SK-N-SH (cell line): ENCODE data around the gene ZC3H13. TPM values are rescaled to one million over a fixed set of nuclear protein-coding genes. Genes with fewer than 3 reads are reported as not detected.

ENCODE experiments used
- CTCF ChIA-PET: fragments of 300-600, 350-600 bp; formaldehyde crosslinking; extraction: SDS; loops from one replicate; lab custom pipeline; 2021; lab: Yijun Ruan, JAX
- POLR2A ChIA-PET: fragments of 350-600 bp; sonication (Branson Sonifier 250); formaldehyde crosslinking; extraction: SDS; loops from one replicate; lab custom pipeline; 2020; ENCODE audit warnings: antibody characterized with exemption, inconsistent platforms; lab: Yijun Ruan, JAX
- DNase-seq: peaks from one replicate; pipeline ENCODE4 v3.0.0; 2012
- H2AFZ ChIP-seq: fragments of 200-600 bp; sonication (generic); 2 replicates; pipeline ENCODE4 v1.8.1; 2016; ENCODE audit warnings: antibody characterized with exemption, mild to moderate bottlenecking, low read depth
- H3F3A ChIP-seq: fragments of 200-600 bp; sonication (generic); replicated peaks from 2 replicates; pipeline ENCODE3; 2016; ENCODE audit warnings: antibody characterized with exemption, mild to moderate bottlenecking; ENCODE audit not compliant: insufficient read depth
- H3K27ac ChIP-seq, 2 experiments: fragments of 200-500 bp in 1 of 2; fragments of 200-600 bp in 1 of 2; sonication (Bioruptor generic) in 1 of 2; sonication (generic), shearing (Covaris generic) in 1 of 2; 2 replicates each; pipeline versions ENCODE4 v1.5.1 to v1.6.1; 2014 to 2016; ENCODE audit warnings: low read depth in 2 of 2, inconsistent platforms in 1 of 2, low read length in 1 of 2, mild to moderate bottlenecking in 1 of 2, mixed read lengths in 1 of 2
- H3K27me3 ChIP-seq: fragments of 200-600 bp; sonication (generic), shearing (Covaris generic); 2 replicates; pipeline ENCODE4 v1.6.1; 2016; ENCODE audit warnings: mixed run types; ENCODE audit not compliant: insufficient read depth
- H3K36me3 ChIP-seq, 2 experiments: fragments of 200-500 bp in 1 of 2; fragments of 200-600 bp in 1 of 2; sonication (Bioruptor generic) in 1 of 2; sonication (generic) in 1 of 2; replicated peaks in 1 of 2; 2 replicates each; pipeline versions ENCODE3 to v1.5.1; 2014 to 2016; ENCODE audit warnings: low read length in 1 of 2, mild to moderate bottlenecking in 1 of 2; ENCODE audit not compliant: insufficient read depth in 2 of 2, control insufficient read depth in 1 of 2
- H3K4me1 ChIP-seq, 2 experiments: fragments of 200-500 bp in 1 of 2; fragments of 200-600 bp in 1 of 2; sonication (Bioruptor generic) in 1 of 2; sonication (generic), shearing (Covaris generic) in 1 of 2; 2 replicates each; pipeline versions ENCODE4 v1.5.1 to v1.6.1; 2014 to 2016; ENCODE audit warnings: low read depth in 1 of 2, low read length in 1 of 2, mixed run types in 1 of 2; ENCODE audit not compliant: insufficient read depth in 2 of 2, control insufficient read depth in 1 of 2
- H3K4me2 ChIP-seq: fragments of 200-600 bp; sonication (generic), shearing (Covaris generic); 2 replicates; pipeline ENCODE4 v1.6.1; 2017; ENCODE audit warnings: mixed run types
- H3K4me3 ChIP-seq, 2 experiments: fragments of 200-500 bp in 1 of 2; fragments of 200-600 bp in 1 of 2; sonication (Bioruptor generic) in 1 of 2; sonication (generic), shearing (Covaris generic) in 1 of 2; 2 replicates each; pipeline versions ENCODE4 v1.5.1 to v1.8.1; 2014 to 2016; ENCODE audit warnings: low read depth in 2 of 2, inconsistent platforms in 1 of 2, low read length in 1 of 2, mild to moderate bottlenecking in 1 of 2, mixed read lengths in 1 of 2, moderate library complexity in 1 of 2
- H3K79me2 ChIP-seq: fragments of 200-600 bp; sonication (generic); 2 replicates; pipeline ENCODE4 v1.8.1; 2017; ENCODE audit warnings: mild to moderate bottlenecking; ENCODE audit not compliant: insufficient read depth
- H3K9ac ChIP-seq: fragments of 200-600 bp; sonication (generic); 2 replicates; pipeline ENCODE4 v1.6.1; 2017; ENCODE audit warnings: mixed run types
- H3K9me2 ChIP-seq: fragments of 200-600 bp; sonication (generic); 2 replicates; pipeline ENCODE4 v1.6.1; 2017; ENCODE audit warnings: mixed run types
- H3K9me3 ChIP-seq: fragments of 200-600 bp; sonication (generic); 2 replicates; pipeline ENCODE4 v1.6.1; 2017; ENCODE audit warnings: mixed run types, mild to moderate bottlenecking, moderate library complexity
- H4K20me1 ChIP-seq: fragments of 200-600 bp; sonication (generic); 2 replicates; pipeline ENCODE4 v1.6.1; 2017; ENCODE audit warnings: mild to moderate bottlenecking, mixed run types; ENCODE audit not compliant: insufficient read depth
- ELF1 ChIP-seq: IDR thresholded peaks from 2 replicates; pipeline ENCODE4 v1.4.0; 2012
- EP300 ChIP-seq, 2 experiments: IDR thresholded peaks; 2 replicates each; pipeline versions ENCODE4 v1.4.0 to v1.6.1; 2012; ENCODE audit warnings: borderline replicate concordance in 1 of 2, low read depth in 1 of 2, low read length in 1 of 2
- EZH2phosphoT487 ChIP-seq: fragments of 200-600 bp; sonication (generic); IDR thresholded peaks from 2 replicates; pipeline ENCODE4 v1.6.1; 2017; ENCODE audit warnings: low read depth, mixed run types, mild to moderate bottlenecking, antibody characterized with exemption, moderate library complexity, borderline replicate concordance
- FOXJ3 ChIP-seq: sonication (generic); formaldehyde crosslinking; IDR thresholded peaks from 2 replicates; pipeline ENCODE4 v1.5.1; 2020; ENCODE audit warnings: mild to moderate bottlenecking, missing genetic modification reagents
- FOXM1 ChIP-seq: IDR thresholded peaks from 2 replicates; pipeline ENCODE4 v1.4.0; 2012; ENCODE audit warnings: low read depth, mild to moderate bottlenecking
- NFIC ChIP-seq: IDR thresholded peaks from 2 replicates; pipeline ENCODE4 v1.4.0; 2012; ENCODE audit warnings: borderline replicate concordance
- NRF1 ChIP-seq: IDR thresholded peaks from 2 replicates; pipeline ENCODE4 v1.6.1; 2012; ENCODE audit warnings: low read depth, mild to moderate bottlenecking, low read length
- RCOR1 ChIP-seq: fragments of 150-350 bp; IDR thresholded peaks from 2 replicates; pipeline ENCODE4 v1.6.1; 2017; ENCODE audit warnings: antibody characterized with exemption, low read length
- SIN3A ChIP-seq: IDR thresholded peaks from 2 replicates; pipeline ENCODE4 v1.6.1; 2012; ENCODE audit warnings: low read depth, mild to moderate bottlenecking, low read length, moderate library complexity, borderline replicate concordance
- SMC3 ChIP-seq: IDR thresholded peaks from 2 replicates; pipeline ENCODE4 v1.6.1; 2012; ENCODE audit warnings: low read depth, low read length, improper control_type of control experiment
- TAF1 ChIP-seq: IDR thresholded peaks from 2 replicates; pipeline ENCODE4 v1.6.1; 2012; ENCODE audit warnings: low read depth, mild to moderate bottlenecking, low read length, moderate library complexity, borderline replicate concordance
- TCF12 ChIP-seq: IDR thresholded peaks from 2 replicates; pipeline ENCODE4 v1.4.0; 2012
- TEAD4 ChIP-seq: IDR thresholded peaks from 2 replicates; pipeline ENCODE4 v1.4.0; 2012; ENCODE audit warnings: mild to moderate bottlenecking, borderline replicate concordance; ENCODE audit not compliant: insufficient read depth
- YY1 ChIP-seq: IDR thresholded peaks from 2 replicates; pipeline ENCODE4 v1.4.0; 2012; ENCODE audit warnings: low read depth, mild to moderate bottlenecking
- WGBS: methylation state at CpG from one replicate; pipeline ENCODE4 v1.1.6; 2017; ENCODE audit warnings: low lambda C conversion rate; 5-methylcytosine and 5-hydroxymethylcytosine counted together
- polyA plus RNA-seq, 3 experiments: library from polyadenylated mRNA; depleted of rRNA; stranded (reverse); fragments of >200 nt; gene quantifications; 2 replicates each; pipeline ENCODE4 v1.2.3, GENCODE V29; 2012
- TF ChIP-seq, protein P1 (sequence below): IDR thresholded peaks from 2 replicates; pipeline ENCODE4 v1.6.1; 2012; ENCODE audit warnings: mild to moderate bottlenecking, low read depth, low read length, moderate library complexity
- TF ChIP-seq, protein P2 (sequence below): IDR thresholded peaks from 2 replicates; pipeline ENCODE4 v1.4.0; 2012; ENCODE audit warnings: low read depth, borderline replicate concordance
- TF ChIP-seq, protein P3 (sequence below): IDR thresholded peaks from 2 replicates; pipeline ENCODE4 v1.4.0; 2012; ENCODE audit warnings: low read depth
- TF ChIP-seq, protein P4 (sequence below): fragments of 200-600 bp; sonication (generic); IDR thresholded peaks from 2 replicates; pipeline ENCODE4 v1.6.1; 2017; ENCODE audit warnings: antibody characterized with exemption, mild to moderate bottlenecking, moderate library complexity
- TF ChIP-seq, protein P5 (sequence below): fragments of 150-350 bp; IDR thresholded peaks from 2 replicates; pipeline ENCODE4 v1.6.1; 2017; ENCODE audit warnings: antibody characterized with exemption, low read length, low read depth, borderline replicate concordance
- TF ChIP-seq, protein P6 (sequence below): IDR thresholded peaks from 2 replicates; pipeline ENCODE4; 2012

The ZC3H13 gene
- polyA plus RNA-seq, 1 of the 3 experiments (the other 2 are of a cell fraction) = 4.4 TPM

DNA sequence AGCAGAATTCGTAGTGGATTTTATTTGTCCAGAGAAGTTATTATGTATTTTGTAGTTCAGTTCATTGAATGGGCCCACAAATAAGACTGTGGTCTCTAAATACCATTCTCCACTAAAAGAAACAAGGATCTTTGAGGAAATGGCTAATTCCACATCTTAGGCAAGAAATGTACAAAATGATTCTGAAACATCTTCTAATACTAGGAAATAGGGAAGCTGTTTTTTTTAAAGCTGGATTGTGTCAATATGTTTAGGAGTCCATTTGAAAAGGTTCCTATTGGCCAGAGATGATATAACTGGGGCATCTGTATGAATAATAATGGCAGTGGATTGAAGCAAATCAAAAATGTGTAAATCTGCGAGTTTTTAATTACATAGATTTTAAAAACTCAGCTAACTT, 112.5 kb downstream of the ZC3H13 start:
- H3K9ac ChIP-seq = no peak overlapping the region
- WGBS = 38% methylated on average over 2 of the region's 2 CpGs
- no peak overlapping the region for H3K27ac ChIP-seq
- peaks cover 0 to 6% of the 10 kb centered on the region in 2 experiments; a peak in 2 of 4 replicates for H3K4me1 ChIP-seq
- no peaks in the 10 kb centered on the region for H3K9me3 ChIP-seq
- peaks cover 2% of the 10 kb centered on the region; the same call in 1 of the 2 replicates for H3K27me3 ChIP-seq
- ChIA-PET CTCF (no interaction called here), POLR2A (no interaction called here)
- DNase-seq = no peak
- no peaks in the 10 kb centered on the region for H3F3A ChIP-seq
- no peak overlapping the region for H2AFZ ChIP-seq
- H3K9me2 ChIP-seq = no peaks in the 10 kb centered on the region
- TF ChIP-seq EZH2phosphoT487 = no peak
- TF ChIP-seq NFIC = no peak
- no peak for TF ChIP-seq SMC3
- no peak for TF ChIP-seq FOXM1
- TF ChIP-seq YY1 = no peak
- no peak for TF ChIP-seq TCF12
- no peak for TF ChIP-seq TAF1
- no peak for TF ChIP-seq ELF1
- TF ChIP-seq, protein P1, sequence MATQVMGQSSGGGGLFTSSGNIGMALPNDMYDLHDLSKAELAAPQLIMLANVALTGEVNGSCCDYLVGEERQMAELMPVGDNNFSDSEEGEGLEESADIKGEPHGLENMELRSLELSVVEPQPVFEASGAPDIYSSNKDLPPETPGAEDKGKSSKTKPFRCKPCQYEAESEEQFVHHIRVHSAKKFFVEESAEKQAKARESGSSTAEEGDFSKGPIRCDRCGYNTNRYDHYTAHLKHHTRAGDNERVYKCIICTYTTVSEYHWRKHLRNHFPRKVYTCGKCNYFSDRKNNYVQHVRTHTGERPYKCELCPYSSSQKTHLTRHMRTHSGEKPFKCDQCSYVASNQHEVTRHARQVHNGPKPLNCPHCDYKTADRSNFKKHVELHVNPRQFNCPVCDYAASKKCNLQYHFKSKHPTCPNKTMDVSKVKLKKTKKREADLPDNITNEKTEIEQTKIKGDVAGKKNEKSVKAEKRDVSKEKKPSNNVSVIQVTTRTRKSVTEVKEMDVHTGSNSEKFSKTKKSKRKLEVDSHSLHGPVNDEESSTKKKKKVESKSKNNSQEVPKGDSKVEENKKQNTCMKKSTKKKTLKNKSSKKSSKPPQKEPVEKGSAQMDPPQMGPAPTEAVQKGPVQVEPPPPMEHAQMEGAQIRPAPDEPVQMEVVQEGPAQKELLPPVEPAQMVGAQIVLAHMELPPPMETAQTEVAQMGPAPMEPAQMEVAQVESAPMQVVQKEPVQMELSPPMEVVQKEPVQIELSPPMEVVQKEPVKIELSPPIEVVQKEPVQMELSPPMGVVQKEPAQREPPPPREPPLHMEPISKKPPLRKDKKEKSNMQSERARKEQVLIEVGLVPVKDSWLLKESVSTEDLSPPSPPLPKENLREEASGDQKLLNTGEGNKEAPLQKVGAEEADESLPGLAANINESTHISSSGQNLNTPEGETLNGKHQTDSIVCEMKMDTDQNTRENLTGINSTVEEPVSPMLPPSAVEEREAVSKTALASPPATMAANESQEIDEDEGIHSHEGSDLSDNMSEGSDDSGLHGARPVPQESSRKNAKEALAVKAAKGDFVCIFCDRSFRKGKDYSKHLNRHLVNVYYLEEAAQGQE = no peak
- no peak for TF ChIP-seq NRF1
- no peak for TF ChIP-seq TEAD4
- TF ChIP-seq, protein P2, sequence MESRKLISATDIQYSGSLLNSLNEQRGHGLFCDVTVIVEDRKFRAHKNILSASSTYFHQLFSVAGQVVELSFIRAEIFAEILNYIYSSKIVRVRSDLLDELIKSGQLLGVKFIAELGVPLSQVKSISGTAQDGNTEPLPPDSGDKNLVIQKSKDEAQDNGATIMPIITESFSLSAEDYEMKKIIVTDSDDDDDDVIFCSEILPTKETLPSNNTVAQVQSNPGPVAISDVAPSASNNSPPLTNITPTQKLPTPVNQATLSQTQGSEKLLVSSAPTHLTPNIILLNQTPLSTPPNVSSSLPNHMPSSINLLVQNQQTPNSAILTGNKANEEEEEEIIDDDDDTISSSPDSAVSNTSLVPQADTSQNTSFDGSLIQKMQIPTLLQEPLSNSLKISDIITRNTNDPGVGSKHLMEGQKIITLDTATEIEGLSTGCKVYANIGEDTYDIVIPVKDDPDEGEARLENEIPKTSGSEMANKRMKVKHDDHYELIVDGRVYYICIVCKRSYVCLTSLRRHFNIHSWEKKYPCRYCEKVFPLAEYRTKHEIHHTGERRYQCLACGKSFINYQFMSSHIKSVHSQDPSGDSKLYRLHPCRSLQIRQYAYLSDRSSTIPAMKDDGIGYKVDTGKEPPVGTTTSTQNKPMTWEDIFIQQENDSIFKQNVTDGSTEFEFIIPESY = no peak
- TF ChIP-seq, protein P3, sequence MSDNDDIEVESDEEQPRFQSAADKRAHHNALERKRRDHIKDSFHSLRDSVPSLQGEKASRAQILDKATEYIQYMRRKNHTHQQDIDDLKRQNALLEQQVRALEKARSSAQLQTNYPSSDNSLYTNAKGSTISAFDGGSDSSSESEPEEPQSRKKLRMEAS = no peak
- TF ChIP-seq, protein P4, sequence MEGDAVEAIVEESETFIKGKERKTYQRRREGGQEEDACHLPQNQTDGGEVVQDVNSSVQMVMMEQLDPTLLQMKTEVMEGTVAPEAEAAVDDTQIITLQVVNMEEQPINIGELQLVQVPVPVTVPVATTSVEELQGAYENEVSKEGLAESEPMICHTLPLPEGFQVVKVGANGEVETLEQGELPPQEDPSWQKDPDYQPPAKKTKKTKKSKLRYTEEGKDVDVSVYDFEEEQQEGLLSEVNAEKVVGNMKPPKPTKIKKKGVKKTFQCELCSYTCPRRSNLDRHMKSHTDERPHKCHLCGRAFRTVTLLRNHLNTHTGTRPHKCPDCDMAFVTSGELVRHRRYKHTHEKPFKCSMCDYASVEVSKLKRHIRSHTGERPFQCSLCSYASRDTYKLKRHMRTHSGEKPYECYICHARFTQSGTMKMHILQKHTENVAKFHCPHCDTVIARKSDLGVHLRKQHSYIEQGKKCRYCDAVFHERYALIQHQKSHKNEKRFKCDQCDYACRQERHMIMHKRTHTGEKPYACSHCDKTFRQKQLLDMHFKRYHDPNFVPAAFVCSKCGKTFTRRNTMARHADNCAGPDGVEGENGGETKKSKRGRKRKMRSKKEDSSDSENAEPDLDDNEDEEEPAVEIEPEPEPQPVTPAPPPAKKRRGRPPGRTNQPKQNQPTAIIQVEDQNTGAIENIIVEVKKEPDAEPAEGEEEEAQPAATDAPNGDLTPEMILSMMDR = no peak
- TF ChIP-seq EP300 (IDR thresholded peaks at IDR 0.05; ENCODE audit: borderline replicate concordance in 1 of 2, low read depth in 1 of 2, low read length in 1 of 2) = no peak
- TF ChIP-seq, protein P5, sequence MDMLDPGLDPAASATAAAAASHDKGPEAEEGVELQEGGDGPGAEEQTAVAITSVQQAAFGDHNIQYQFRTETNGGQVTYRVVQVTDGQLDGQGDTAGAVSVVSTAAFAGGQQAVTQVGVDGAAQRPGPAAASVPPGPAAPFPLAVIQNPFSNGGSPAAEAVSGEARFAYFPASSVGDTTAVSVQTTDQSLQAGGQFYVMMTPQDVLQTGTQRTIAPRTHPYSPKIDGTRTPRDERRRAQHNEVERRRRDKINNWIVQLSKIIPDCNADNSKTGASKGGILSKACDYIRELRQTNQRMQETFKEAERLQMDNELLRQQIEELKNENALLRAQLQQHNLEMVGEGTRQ = no peak
- no peak for TF ChIP-seq SIN3A
- TF ChIP-seq FOXJ3 (CRISPR knock-in tag) = no peak
- TF ChIP-seq, protein P6, sequence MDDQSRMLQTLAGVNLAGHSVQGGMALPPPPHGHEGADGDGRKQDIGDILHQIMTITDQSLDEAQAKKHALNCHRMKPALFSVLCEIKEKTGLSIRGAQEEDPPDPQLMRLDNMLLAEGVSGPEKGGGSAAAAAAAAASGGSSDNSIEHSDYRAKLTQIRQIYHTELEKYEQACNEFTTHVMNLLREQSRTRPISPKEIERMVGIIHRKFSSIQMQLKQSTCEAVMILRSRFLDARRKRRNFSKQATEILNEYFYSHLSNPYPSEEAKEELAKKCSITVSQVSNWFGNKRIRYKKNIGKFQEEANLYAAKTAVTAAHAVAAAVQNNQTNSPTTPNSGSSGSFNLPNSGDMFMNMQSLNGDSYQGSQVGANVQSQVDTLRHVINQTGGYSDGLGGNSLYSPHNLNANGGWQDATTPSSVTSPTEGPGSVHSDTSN = no peak
- TF ChIP-seq RCOR1 = no peak
- H3K79me2 ChIP-seq = no peaks in the 10 kb centered on the region
- H3K4me3 ChIP-seq = no peak overlapping the region
- no peaks in the 10 kb centered on the region for H4K20me1 ChIP-seq
- H3K4me2 ChIP-seq = no peak overlapping the region
- no peaks in the 10 kb centered on the region for H3K36me3 ChIP-seq
